Upper lobe of left lung (tissue), 4 donors: ENCODE results near the gene MAML2.

Experiments used
- CTCF ChIP-seq, 6 experiments: fragments of 450-650 bp in 4 of 6; fragments of 200-600 bp in 2 of 6; sonication (generic) in 2 of 6; IDR thresholded peaks; one replicate each; pipeline ENCODE4 v1.5.1; 2016 to 2019; ENCODE audit warnings: antibody characterized with exemption in 6 of 6
- POLR2A ChIP-seq, 4 donors: fragments of 450-650 bp; IDR thresholded peaks; one replicate each; pipeline ENCODE4 v1.5.1; 2016 to 2017; ENCODE audit warnings: antibody characterized with exemption in 4 of 4, mild to moderate bottlenecking in 2 of 4
- POLR2AphosphoS5 ChIP-seq, 2 donors: sonication (generic); formaldehyde crosslinking; IDR thresholded peaks; one replicate each; pipeline ENCODE4 v1.5.1; 2017; ENCODE audit warnings: antibody characterized with exemption in 2 of 2

- TF ChIP-seq CTCF (IDR thresholded peaks at IDR 0.05) (no peak), POLR2A (IDR thresholded peaks at IDR 0.05) (no peak), POLR2AphosphoS5 (IDR thresholded peaks at IDR 0.05) (no peak)
Observed at GRCh38 chr11:96294289-96294688, 48.7 kb downstream of the MAML2 start.
